Osteoblast (primary cell): ENCODE results near the gene MSGN1. TPM values are rescaled to one million over a fixed set of nuclear protein-coding genes. Genes with fewer than 3 reads are reported as not detected.

Experiments used
- DNase-seq: peaks from one replicate; pipeline ENCODE4 v3.0.0; 2011; ENCODE audit warnings: low spot score, mixed read lengths; ENCODE audit not compliant: insufficient read length; ENCODE audit errors: missing footprints
- H2AFZ ChIP-seq: 2 replicates; pipeline ENCODE4 v1.6.0; 2011; ENCODE audit warnings: mild to moderate bottlenecking, low read length
- H3K27ac ChIP-seq: 2 replicates; pipeline ENCODE4 v1.5.1; 2011; ENCODE audit warnings: mild to moderate bottlenecking, low read depth, low read length, moderate library complexity
- H3K27me3 ChIP-seq: 2 replicates; pipeline ENCODE4 v1.6.0; 2012; ENCODE audit warnings: mild to moderate bottlenecking, control low read depth, inconsistent platforms, low read length, moderate library complexity; ENCODE audit not compliant: insufficient read depth
- H3K36me3 ChIP-seq: 2 replicates; pipeline ENCODE4 v1.5.1; 2011; ENCODE audit warnings: mild to moderate bottlenecking, low read length, control low read depth, moderate library complexity; ENCODE audit not compliant: insufficient read depth
- H3K4me1 ChIP-seq: 2 replicates; pipeline ENCODE4 v1.5.1; 2011; ENCODE audit warnings: mild to moderate bottlenecking, low read length, control low read depth, moderate library complexity; ENCODE audit not compliant: insufficient read depth
- H3K4me2 ChIP-seq: 2 replicates; pipeline ENCODE4 v1.6.0; 2011; ENCODE audit warnings: mild to moderate bottlenecking, low read length; ENCODE audit not compliant: insufficient read depth
- H3K4me3 ChIP-seq: fragments of 200-600 bp; sonication (generic); 3 replicates; pipeline ENCODE4 v1.5.1; 2012; ENCODE audit warnings: mild to moderate bottlenecking, low read length, inconsistent platforms; ENCODE audit not compliant: insufficient read depth
- H3K79me2 ChIP-seq: 2 replicates; pipeline ENCODE4 v1.6.0; 2012; ENCODE audit warnings: mild to moderate bottlenecking, low read length, control low read depth, inconsistent platforms; ENCODE audit not compliant: insufficient read depth
- H3K9me3 ChIP-seq: 2 replicates; pipeline ENCODE4 v1.5.1; 2011; ENCODE audit warnings: low read depth, low read length, control low read depth
- H4K20me1 ChIP-seq: 2 replicates; pipeline ENCODE4 v1.6.0; 2012; ENCODE audit warnings: mild to moderate bottlenecking, low read length, control low read depth; ENCODE audit not compliant: insufficient read depth
- CTCF ChIP-seq: IDR thresholded peaks from 2 replicates; pipeline ENCODE4 v1.5.1; 2011; ENCODE audit warnings: mild to moderate bottlenecking, low read depth, low read length, moderate library complexity; ENCODE audit errors: extremely low read depth
- total RNA-seq: library from RNA; depleted of rRNA; stranded (reverse); fragments of >200 nt; gene quantifications from 2 replicates; pipeline ENCODE4 v1.2.3, GENCODE V29; 2012

MSGN1 gene
- total RNA-seq, 1 donor = not detected

GRCh38 chr2:17827785-17828184, 11.5 kb downstream of the MSGN1 start:
- Histone ChIP-seq H3K27me3 (peaks cover 13% of the 10 kb centered on the region), H2AFZ (no peak overlapping the region), H3K4me1 (peaks cover 3% of the 10 kb centered on the region), H3K9me3 (no peaks in the 10 kb centered on the region), H3K4me3 (no peak overlapping the region), H3K79me2 (no peaks in the 10 kb centered on the region), H4K20me1 (no peaks in the 10 kb centered on the region), H3K4me2 (no peak overlapping the region), H3K36me3 (no peaks in the 10 kb centered on the region), H3K27ac (no peak overlapping the region)
- no peak for TF ChIP-seq CTCF
- no peak for DNase-seq

- Histone ChIP-seq H3K27me3 (peaks cover 13% of the 10 kb centered on the region), H3K4me3 (peak overlapping the region; percentile 57), H3K9me3 (no peaks in the 10 kb centered on the region), H3K27ac (no peak overlapping the region), H4K20me1 (no peaks in the 10 kb centered on the region), H3K79me2 (no peaks in the 10 kb centered on the region), H3K4me1 (peaks cover 3% of the 10 kb centered on the region), H2AFZ (peak overlapping the region; percentile 85), H3K36me3 (no peaks in the 10 kb centered on the region), H3K4me2 (peak overlapping the region; percentile 73)
- peak; percentile 79 for DNase-seq
- TF ChIP-seq CTCF = peak; percentile 93
These were observed 14.1 kb downstream of the MSGN1 start for GRCh38 chr2:17830053-17831034.

GRCh38 chr2:17835516-17835915, 19.3 kb downstream of the MSGN1 start:
- Histone ChIP-seq H3K36me3 (no peaks in the 10 kb centered on the region), H3K27me3 (no peaks in the 10 kb centered on the region)

More at GRCh38 chr2:17835516-17835915, 19.3 kb downstream of the MSGN1 start:
- no peak overlapping the region for H2AFZ ChIP-seq
- no peak overlapping the region for H3K4me3 ChIP-seq
- no peak overlapping the region for H3K4me2 ChIP-seq
- H3K4me1 ChIP-seq = no peaks in the 10 kb centered on the region
- no peak for TF ChIP-seq CTCF
- H3K9me3 ChIP-seq = no peaks in the 10 kb centered on the region
- no peaks in the 10 kb centered on the region for H4K20me1 ChIP-seq
- no peak for DNase-seq
- H3K27ac ChIP-seq = no peak overlapping the region
- no peaks in the 10 kb centered on the region for H3K79me2 ChIP-seq
